OCI-LY7 (cell line): ENCODE measurements around the gene SP100.

Experiments
- CTCF ChIP-seq: fragments of 200-600 bp; sonication (generic); conservative IDR thresholded peaks from 2 replicates; pipeline ENCODE4 v1.5.1; 2014; ENCODE audit warnings: mild to moderate bottlenecking, antibody characterized with exemption, low read length, moderate library complexity, mixed read lengths
- EZH2phosphoT487 ChIP-seq: fragments of 200-600 bp; sonication (generic); IDR thresholded peaks from 2 replicates; pipeline ENCODE4 v1.6.1; 2018; ENCODE audit warnings: low read depth, borderline replicate concordance, mild to moderate bottlenecking, mixed run types, antibody characterized with exemption, low read length, moderate library complexity, mixed read lengths

- no peak for TF ChIP-seq CTCF
- no peak for TF ChIP-seq EZH2phosphoT487
Observed at GRCh38 chr2:230405824-230406223, 10.2 kb upstream of the SP100 start.
